Measurements from ENCODE around the gene EMILIN2.
"Not testable (repeated sequence)": the region's sequence is repeated elsewhere in the genome, so short reads cannot be mapped to it uniquely, and the experiment has no call there.

EMILIN2 gene

GRCh38 chr18:2823202-2823601 is 23.6 kb upstream of the EMILIN2 start:
- Histone ChIP-seq H3K36me3 (ENCODE audit: control insufficient read depth, low read depth, low read length) (no peaks in the 10 kb centered on the region), H3K4me3 (ENCODE audit: low read length) (no peak overlapping the region), H3K9ac (ENCODE audit: low read length) (no peak overlapping the region), H3K4me1 (ENCODE audit: control insufficient read depth, low read depth, low read length) (no peaks in the 10 kb centered on the region), H3K27me3 (ENCODE audit: control insufficient read depth, insufficient read depth, low read length) (no peaks in the 10 kb centered on the region), H3K27ac (ENCODE audit: low read length) (no peak overlapping the region), H3K9me3 (ENCODE audit: control insufficient read depth, low read depth, low read length) (no peaks in the 10 kb centered on the region)

DNA sequence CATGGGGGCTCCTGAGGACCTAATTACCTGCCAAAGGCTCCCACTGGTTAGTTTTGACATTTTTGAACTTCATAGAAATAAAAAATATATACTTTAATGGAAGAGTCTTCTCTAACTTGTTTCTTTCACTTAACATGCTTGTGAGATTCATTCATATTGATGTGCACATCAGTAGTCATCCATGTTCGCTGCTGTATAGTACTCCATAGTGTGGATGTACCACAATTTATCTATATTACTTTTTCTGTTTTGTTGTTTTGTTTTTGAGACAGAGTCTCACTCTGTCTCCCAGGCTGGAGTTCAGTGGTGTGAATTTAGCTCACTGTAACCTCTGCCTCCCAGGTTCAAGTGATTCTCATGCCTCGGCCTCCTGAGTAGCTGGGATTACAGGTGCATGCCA is 22.8 kb upstream of the EMILIN2 start:
- no peaks in the 10 kb centered on the region for H3K9me3 ChIP-seq (ENCODE audit: control insufficient read depth, low read depth, low read length)
- no peak overlapping the region for H3K9ac ChIP-seq (ENCODE audit: low read length)
- no peaks in the 10 kb centered on the region for H3K27me3 ChIP-seq (ENCODE audit: control insufficient read depth, insufficient read depth, low read length)
- H3K4me3 ChIP-seq (ENCODE audit: low read length), result no peak overlapping the region
- no peak overlapping the region for H3K27ac ChIP-seq (ENCODE audit: low read length)
- H3K4me1 ChIP-seq (ENCODE audit: control insufficient read depth, low read depth, low read length), result no peaks in the 10 kb centered on the region
- no peaks in the 10 kb centered on the region for H3K36me3 ChIP-seq (ENCODE audit: control insufficient read depth, low read depth, low read length)

GRCh38 chr18:2824865-2825264 is 21.9 kb upstream of the EMILIN2 start:
- Histone ChIP-seq H3K4me3 (ENCODE audit: low read length) (no peak overlapping the region), H3K27ac (ENCODE audit: low read length) (no peak overlapping the region), H3K4me1 (ENCODE audit: control insufficient read depth, low read depth, low read length) (no peaks in the 10 kb centered on the region), H3K27me3 (ENCODE audit: control insufficient read depth, insufficient read depth, low read length) (no peaks in the 10 kb centered on the region), H3K9me3 (ENCODE audit: control insufficient read depth, low read depth, low read length) (no peaks in the 10 kb centered on the region), H3K9ac (ENCODE audit: low read length) (no peak overlapping the region), H3K36me3 (ENCODE audit: control insufficient read depth, low read depth, low read length) (no peaks in the 10 kb centered on the region)

GRCh38 chr18:2825613-2826175 is 21.1 kb upstream of the EMILIN2 start:
- no peaks in the 10 kb centered on the region for H3K9me3 ChIP-seq (ENCODE audit: control insufficient read depth, low read depth, low read length)
- H3K4me1 ChIP-seq (ENCODE audit: control insufficient read depth, low read depth, low read length), result no peaks in the 10 kb centered on the region
- no peak overlapping the region for H3K4me3 ChIP-seq (ENCODE audit: low read length)
- H3K9ac ChIP-seq (ENCODE audit: low read length), result no peak overlapping the region
- no peaks in the 10 kb centered on the region for H3K27me3 ChIP-seq (ENCODE audit: control insufficient read depth, insufficient read depth, low read length)
- H3K27ac ChIP-seq (ENCODE audit: low read length), result no peak overlapping the region
- H3K36me3 ChIP-seq (ENCODE audit: control insufficient read depth, low read depth, low read length), result no peaks in the 10 kb centered on the region

GRCh38 chr18:2826581-2826980 is 20.2 kb upstream of the EMILIN2 start:
- Histone ChIP-seq H3K27ac (ENCODE audit: low read length) (no peak overlapping the region), H3K4me3 (ENCODE audit: low read length) (no peak overlapping the region), H3K9ac (ENCODE audit: low read length) (no peak overlapping the region), H3K27me3 (ENCODE audit: control insufficient read depth, insufficient read depth, low read length) (no peaks in the 10 kb centered on the region), H3K36me3 (ENCODE audit: control insufficient read depth, low read depth, low read length) (no peaks in the 10 kb centered on the region), H3K4me1 (ENCODE audit: control insufficient read depth, low read depth, low read length) (no peaks in the 10 kb centered on the region), H3K9me3 (ENCODE audit: control insufficient read depth, low read depth, low read length) (no peaks in the 10 kb centered on the region)

- H3K4me1 ChIP-seq (ENCODE audit: control insufficient read depth, low read depth, low read length), result no peaks in the 10 kb centered on the region
- no peak overlapping the region for H3K27ac ChIP-seq (ENCODE audit: low read length)
- no peak overlapping the region for H3K4me3 ChIP-seq (ENCODE audit: low read length)
- H3K9ac ChIP-seq (ENCODE audit: low read length), result no peak overlapping the region
- H3K9me3 ChIP-seq (ENCODE audit: control insufficient read depth, low read depth, low read length), result no peaks in the 10 kb centered on the region
- H3K27me3 ChIP-seq (ENCODE audit: control insufficient read depth, insufficient read depth, low read length), result no peaks in the 10 kb centered on the region
- no peaks in the 10 kb centered on the region for H3K36me3 ChIP-seq (ENCODE audit: control insufficient read depth, low read depth, low read length)
Measured at GRCh38 chr18:2827061-2827460, 19.7 kb upstream of the EMILIN2 start.

- H3K36me3 ChIP-seq (ENCODE audit: control insufficient read depth, low read depth, low read length); H3K4me3 ChIP-seq (ENCODE audit: low read length); H3K27ac ChIP-seq (ENCODE audit: low read length); H3K9ac ChIP-seq (ENCODE audit: low read length); H3K27me3 ChIP-seq (ENCODE audit: control insufficient read depth, insufficient read depth, low read length); H3K9me3 ChIP-seq (ENCODE audit: control insufficient read depth, low read depth, low read length); H3K4me1 ChIP-seq (ENCODE audit: control insufficient read depth, low read depth, low read length): not testable (repeated sequence)
Measured at GRCh38 chr18:2836118-2836517, 10.7 kb upstream of the EMILIN2 start.

DNA sequence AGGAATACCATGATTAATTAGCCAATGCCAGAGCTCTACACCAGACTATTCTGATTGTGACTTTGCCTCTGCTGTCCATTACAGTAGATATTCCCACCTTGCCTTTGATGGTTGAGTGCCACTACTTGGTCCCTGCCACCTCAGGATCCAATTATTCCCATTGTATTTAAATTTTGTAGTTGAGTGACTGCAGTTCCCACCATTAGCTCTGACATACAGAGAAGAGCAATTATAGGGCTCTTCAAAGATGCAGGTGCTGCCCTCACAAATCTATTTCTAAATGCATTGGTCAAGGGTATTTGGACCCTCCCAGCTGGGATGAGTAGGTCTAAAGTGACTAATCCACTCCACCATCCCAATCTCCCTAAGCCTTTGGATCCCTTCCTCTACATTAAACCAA is 9.5 kb upstream of the EMILIN2 start:
- not testable (repeated sequence) for H3K4me3 ChIP-seq (ENCODE audit: low read length); H3K27me3 ChIP-seq (ENCODE audit: control insufficient read depth, insufficient read depth, low read length); H3K4me1 ChIP-seq (ENCODE audit: control insufficient read depth, low read depth, low read length); H3K9ac ChIP-seq (ENCODE audit: low read length); H3K36me3 ChIP-seq (ENCODE audit: control insufficient read depth, low read depth, low read length); H3K9me3 ChIP-seq (ENCODE audit: control insufficient read depth, low read depth, low read length); H3K27ac ChIP-seq (ENCODE audit: low read length)

DNA sequence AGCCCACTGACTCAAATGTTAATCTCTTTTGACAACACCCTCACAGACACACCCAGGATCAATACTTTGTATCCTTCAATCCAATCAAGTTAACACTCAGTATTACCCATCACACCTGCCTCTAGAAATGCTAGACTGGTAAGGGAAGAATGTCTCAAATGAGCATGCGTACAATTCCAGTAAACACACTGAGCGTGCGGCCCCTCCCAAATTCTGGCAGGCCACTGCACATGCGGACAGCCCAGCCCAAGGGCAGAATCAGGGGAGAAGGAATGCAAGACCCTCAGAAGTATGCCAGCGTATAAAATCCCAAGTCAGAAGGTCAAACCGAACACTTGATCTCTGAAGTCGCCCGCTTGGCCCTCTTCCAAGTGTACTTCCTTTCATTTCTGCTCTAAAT is 7.6 kb upstream of the EMILIN2 start:
- no peaks in the 10 kb centered on the region for H3K36me3 ChIP-seq (ENCODE audit: control insufficient read depth, low read depth, low read length)
- H3K27ac ChIP-seq (ENCODE audit: low read length), result no peak overlapping the region
- no peak overlapping the region for H3K9ac ChIP-seq (ENCODE audit: low read length)
- no peaks in the 10 kb centered on the region for H3K9me3 ChIP-seq (ENCODE audit: control insufficient read depth, low read depth, low read length)
- H3K4me3 ChIP-seq (ENCODE audit: low read length), result no peak overlapping the region
- H3K4me1 ChIP-seq (ENCODE audit: control insufficient read depth, low read depth, low read length), result no peaks in the 10 kb centered on the region
- peaks cover 6% of the 10 kb centered on the region for H3K27me3 ChIP-seq (ENCODE audit: control insufficient read depth, insufficient read depth, low read length)

- no peaks in the 10 kb centered on the region for H3K36me3 ChIP-seq (ENCODE audit: control insufficient read depth, low read depth, low read length)
- no peak overlapping the region for H3K9ac ChIP-seq (ENCODE audit: low read length)
- H3K4me1 ChIP-seq (ENCODE audit: control insufficient read depth, low read depth, low read length), result no peaks in the 10 kb centered on the region
- H3K9me3 ChIP-seq (ENCODE audit: control insufficient read depth, low read depth, low read length), result no peaks in the 10 kb centered on the region
- H3K27me3 ChIP-seq (ENCODE audit: control insufficient read depth, insufficient read depth, low read length), result peaks cover 19% of the 10 kb centered on the region
- H3K27ac ChIP-seq (ENCODE audit: low read length), result no peak overlapping the region
- no peak overlapping the region for H3K4me3 ChIP-seq (ENCODE audit: low read length)
Measured at GRCh38 chr18:2840521-2840920, 6.3 kb upstream of the EMILIN2 start.

GRCh38 chr18:2843146-2843545 is 3.7 kb upstream of the EMILIN2 start:
- H3K36me3 ChIP-seq (ENCODE audit: control insufficient read depth, low read depth, low read length), result no peaks in the 10 kb centered on the region
- no peak overlapping the region for H3K4me3 ChIP-seq (ENCODE audit: low read length)
- H3K9ac ChIP-seq (ENCODE audit: low read length), result no peak overlapping the region
- no peak overlapping the region for H3K27ac ChIP-seq (ENCODE audit: low read length)
- no peaks in the 10 kb centered on the region for H3K9me3 ChIP-seq (ENCODE audit: control insufficient read depth, low read depth, low read length)
- peaks cover 3% of the 10 kb centered on the region for H3K4me1 ChIP-seq (ENCODE audit: control insufficient read depth, low read depth, low read length)
- peaks cover 45% of the 10 kb centered on the region for H3K27me3 ChIP-seq (ENCODE audit: control insufficient read depth, insufficient read depth, low read length)

DNA sequence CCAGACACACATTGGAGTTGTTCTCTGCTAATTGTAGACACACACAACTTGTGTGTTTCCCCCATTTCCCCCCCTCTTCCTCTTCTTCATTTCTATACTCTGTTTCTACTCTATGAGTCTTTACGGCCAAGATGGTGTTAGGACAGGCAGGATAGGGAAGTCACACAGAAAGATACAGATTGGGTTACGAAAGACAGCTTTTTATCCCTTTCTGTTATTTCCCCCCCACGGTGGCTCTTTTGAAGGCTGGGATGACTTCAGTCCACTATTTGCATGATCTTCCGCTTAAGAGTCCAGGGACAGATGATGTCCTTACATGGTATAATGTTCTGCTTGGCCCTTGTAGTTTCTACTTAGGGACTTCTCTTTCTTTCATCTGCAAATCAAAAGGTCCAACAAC is 1.6 kb upstream of the EMILIN2 start:
- no peak overlapping the region for H3K27ac ChIP-seq (ENCODE audit: low read length)
- H3K4me3 ChIP-seq (ENCODE audit: low read length), result no peak overlapping the region
- H3K4me1 ChIP-seq (ENCODE audit: control insufficient read depth, low read depth, low read length), result peaks cover 6% of the 10 kb centered on the region
- H3K36me3 ChIP-seq (ENCODE audit: control insufficient read depth, low read depth, low read length), result no peaks in the 10 kb centered on the region
- no peaks in the 10 kb centered on the region for H3K9me3 ChIP-seq (ENCODE audit: control insufficient read depth, low read depth, low read length)
- H3K9ac ChIP-seq (ENCODE audit: low read length), result no peak overlapping the region
- H3K27me3 ChIP-seq (ENCODE audit: control insufficient read depth, insufficient read depth, low read length), result peaks cover 62% of the 10 kb centered on the region
